A673 (cell line): ENCODE data around the gene B3GNT2. TPM values are rescaled to one million over a fixed set of nuclear protein-coding genes. Genes with fewer than 3 reads are reported as not detected.

Experiments
- BruUV-seq: library from RNA; stranded (reverse); fragments of 400-500 nt; replicated peaks from 2 replicates; lab custom pipeline; 2021; lab: Mats Ljungman, UMichigan
- CTCF ChIA-PET: fragments of 300-600 bp; sonication (Branson Sonifier 250); formaldehyde crosslinking; loops from one replicate; lab custom pipeline; 2022; ENCODE audit warnings: antibody characterized with exemption; lab: Charles Lee
- POLR2A ChIA-PET: fragments of 300-600 bp; sonication (Branson Sonifier 250); formaldehyde crosslinking; loops from one replicate; lab custom pipeline; 2022; ENCODE audit warnings: antibody characterized with exemption; ENCODE audit not compliant: low non-redundant PET; lab: Charles Lee
- DNase-seq: peaks from one replicate; pipeline ENCODE4 v3.0.0-alpha.2; 2015; ENCODE audit warnings: low spot score
- H3K27ac ChIP-seq: fragments of 200-600 bp; sonication (generic); 2 replicates; pipeline ENCODE4 v1.5.1; 2016; ENCODE audit warnings: mixed run types, low read depth, mild to moderate bottlenecking, mixed read lengths, antibody characterized with exemption, low read length; ENCODE audit not compliant: poor library complexity, severe bottlenecking
- H3K27me3 ChIP-seq: fragments of 200-600 bp; sonication (generic); replicated peaks from 2 replicates; pipeline ENCODE4 v1.6.1; 2017; ENCODE audit warnings: mixed run types, low read depth, mild to moderate bottlenecking, mixed read lengths, antibody characterized with exemption, low read length; ENCODE audit not compliant: insufficient read depth, poor library complexity
- H3K36me3 ChIP-seq: fragments of 200-600 bp; sonication (generic); 2 replicates; pipeline ENCODE4 v1.6.1; 2016; ENCODE audit warnings: mixed run types, mild to moderate bottlenecking, mixed read lengths, antibody characterized with exemption, low read length; ENCODE audit not compliant: insufficient read depth, poor library complexity, severe bottlenecking
- H3K4me1 ChIP-seq: fragments of 200-600 bp; sonication (generic); 2 replicates; pipeline ENCODE4 v1.6.1; 2017; ENCODE audit warnings: mixed run types, mild to moderate bottlenecking, mixed read lengths, antibody characterized with exemption, low read length; ENCODE audit not compliant: insufficient read depth, poor library complexity, severe bottlenecking
- H3K4me3 ChIP-seq: fragments of 200-600 bp; sonication (generic); 2 replicates; pipeline ENCODE4 v1.5.1; 2016; ENCODE audit warnings: low read depth, mixed run types, mild to moderate bottlenecking, mixed read lengths, low read length; ENCODE audit not compliant: poor library complexity, severe bottlenecking
- H3K9me3 ChIP-seq: fragments of 200-600 bp; sonication (generic); 2 replicates; pipeline ENCODE4 v1.6.1; 2016; ENCODE audit warnings: mixed run types, low read depth, mild to moderate bottlenecking, mixed read lengths, antibody characterized with exemption, low read length; ENCODE audit not compliant: poor library complexity, severe bottlenecking
- CTCF ChIP-seq: fragments of 300-800, 200-600 bp; sonication (generic); conservative IDR thresholded peaks from 2 replicates; pipeline ENCODE4 v1.5.1; 2017; ENCODE audit warnings: low read depth, mild to moderate bottlenecking, antibody characterized with exemption, low read length, moderate library complexity, mixed read lengths
- EZH2 ChIP-seq: fragments of 200-600 bp; sonication (generic); IDR thresholded peaks from 2 replicates; pipeline ENCODE4 v1.6.1; 2017; ENCODE audit warnings: borderline replicate concordance, low read depth, mild to moderate bottlenecking, mixed read lengths, antibody characterized with exemption, low read length; ENCODE audit not compliant: poor library complexity, severe bottlenecking
- intact Hi-C: fragments of 100-400 bp; cut with micrococcal nuclease; formaldehyde crosslinking; loops from one replicate; pipeline ENCODE4 v1.10.0; 2022; ENCODE audit not compliant: unreplicated experiment
- total RNA-seq: library from RNA; stranded (reverse); gene quantifications from 2 replicates; pipeline ENCODE4 v1.2.3, GENCODE V29; 2021

The B3GNT2 gene
- total RNA-seq, 1 experiment from 2014 or later = 6.5 TPM

GRCh38 chr2:62248226-62248625 lies 52.3 kb downstream of the B3GNT2 start:
- Histone ChIP-seq H3K4me3 (no peak overlapping the region), H3K36me3 (no peaks in the 10 kb centered on the region), H3K27ac (no peak overlapping the region), H3K27me3 (no peaks in the 10 kb centered on the region), H3K9me3 (no peaks in the 10 kb centered on the region), H3K4me1 (no peaks in the 10 kb centered on the region)
- intact Hi-C loops = no loop called here
- ChIA-PET POLR2A (no interaction called here), CTCF (no interaction called here)
- DNase-seq = no peak
- no TSS peak for BruUV-seq
- TF ChIP-seq CTCF (no peak), EZH2 (no peak)

- Histone ChIP-seq H3K27ac (no peak overlapping the region), H3K4me1 (no peaks in the 10 kb centered on the region), H3K9me3 (no peaks in the 10 kb centered on the region), H3K27me3 (no peaks in the 10 kb centered on the region), H3K36me3 (no peaks in the 10 kb centered on the region), H3K4me3 (no peak overlapping the region)
- DNase-seq = no peak
- ChIA-PET POLR2A (no interaction called here), CTCF (no interaction called here)
- no TSS peak for BruUV-seq
- TF ChIP-seq CTCF = no peak
- TF ChIP-seq EZH2 = no peak
- intact Hi-C loops = no loop called here
Observed at GRCh38 chr2:62250239-62250638, 54.3 kb downstream of the B3GNT2 start.

DNA sequence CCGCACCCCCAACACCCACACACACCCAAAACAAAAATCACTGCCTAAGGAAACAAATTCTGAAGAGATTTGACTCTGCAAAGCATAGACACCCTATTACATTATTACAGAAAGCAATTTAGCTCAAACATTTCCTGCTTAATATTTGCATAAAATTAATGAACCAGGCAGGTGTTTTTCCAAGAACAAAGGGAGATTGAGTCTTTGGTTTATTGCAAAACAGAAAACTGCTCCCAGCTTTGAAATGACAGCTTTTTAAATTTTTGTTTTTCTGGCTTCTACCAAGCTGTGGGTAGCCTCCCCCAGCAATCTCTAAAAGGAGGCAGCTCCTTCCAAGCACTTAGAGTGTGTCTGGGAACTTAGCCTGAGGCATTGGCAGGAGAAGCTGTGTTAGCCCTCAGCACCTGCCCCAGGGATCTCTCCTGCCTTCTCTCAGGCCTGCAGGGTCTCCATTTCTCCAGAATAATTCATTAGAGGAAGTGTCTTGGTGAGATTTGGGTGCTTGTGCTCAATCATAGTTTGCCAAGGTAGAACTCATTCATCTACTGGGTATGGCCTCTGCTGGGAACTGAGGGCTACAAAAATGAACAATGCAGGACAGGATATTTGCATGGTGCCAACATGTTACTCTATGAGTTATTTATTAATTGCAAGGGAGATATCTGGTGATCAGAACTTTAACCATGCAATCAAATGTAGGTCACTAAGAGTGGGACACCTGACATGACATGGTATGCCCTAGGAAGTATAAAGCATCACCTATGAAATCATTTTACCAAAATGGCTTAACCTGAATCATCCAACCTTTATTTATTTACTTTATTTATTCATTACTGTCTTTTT lies 58.7 kb downstream of the B3GNT2 start:
- ChIA-PET CTCF (no interaction called here), POLR2A (interaction anchor here (0.6 kb wide), 1 partner anchor 12 kb away, joined by 14 read pairs; no protein-coding TSS in a partner anchor)
- no peaks in the 10 kb centered on the region for H3K36me3 ChIP-seq
- intact Hi-C loops = no loop called here
- no peak overlapping the region for H3K4me3 ChIP-seq
- no peak for DNase-seq
- no peaks in the 10 kb centered on the region for H3K27me3 ChIP-seq
- H3K9me3 ChIP-seq = no peaks in the 10 kb centered on the region
- no TSS peak for BruUV-seq
- TF ChIP-seq EZH2 (no peak), CTCF (no peak)
- no peaks in the 10 kb centered on the region for H3K4me1 ChIP-seq
- no peak overlapping the region for H3K27ac ChIP-seq
